ENCODE data around the gene RSBN1L. TPM values are rescaled to one million over a fixed set of nuclear protein-coding genes. Genes with fewer than 3 reads are reported as not detected.
A peak's percentile ranks its signal among the peaks of the same experiment; 100 is the strongest.

Gene RSBN1L
- total RNA-seq, 5 donors from 2014 or later (not counting 1 experiment from before 2014, with no cell fraction given) = 27.1 to 35.9 (median 32.4) TPM

- Histone ChIP-seq H3K36me3 (ENCODE audit: control insufficient read depth in 2 of 2, extremely low read depth in 1 of 2, insufficient read depth in 1 of 2, low read length in 1 of 2) (no peaks in the 10 kb centered on the region), H3K4me1 (ENCODE audit: control insufficient read depth in 1 of 2, extremely low read depth in 1 of 2, insufficient read depth in 2 of 2, low read length in 2 of 2) (peaks cover 37 to 49% of the 10 kb centered on the region in 2 experiments), H3K27me3 (replicated peaks in 1 of 2; ENCODE audit: control insufficient read depth in 2 of 2, extremely low read depth in 1 of 2, insufficient read depth in 2 of 2, low read length in 1 of 2) (no peaks in the 10 kb centered on the region), H3K9me3 (no peaks in the 10 kb centered on the region), H3K27ac (ENCODE audit: low read length) (no peak overlapping the region), H3K4me3 (ENCODE audit: control insufficient read depth in 1 of 2, extremely low read depth in 1 of 2, low read length in 1 of 2) (no peak overlapping the region)
- Mint-ChIP-seq H3K9me3 (no peaks in the 10 kb centered on the region), H3K27ac (peak overlapping the region; percentile 92), H3K36me3 (no peaks in the 10 kb centered on the region), H3K4me1 (peaks cover 81 to 83% (median 81%) of the 10 kb centered on the region in 3 donors), H3K4me3 (peak overlapping the region; percentile 94 to 99 (median 98)), H3K27me3 (no peaks in the 10 kb centered on the region)
- no CpG with 5 or more reads among the region's 2 CpGs for WGBS (ENCODE audit: insufficient coverage)
- ATAC-seq (replicated peaks in 1 of 4) = no peak
- POLR2A ChIA-PET = no interaction called here
- DNase-seq = no peak
- CTCF ChIA-PET = no interaction called here
Measured at GRCh38 chr7:77800730-77801129, 104.5 kb downstream of the RSBN1L start.

- H3K27ac Mint-ChIP-seq = peak overlapping the region; percentile 84
- Histone ChIP-seq H3K27me3 (replicated peaks in 1 of 2; ENCODE audit: control insufficient read depth in 2 of 2, extremely low read depth in 1 of 2, insufficient read depth in 2 of 2, low read length in 1 of 2) (no peaks in the 10 kb centered on the region), H3K9me3 (peaks cover 6% of the 10 kb centered on the region), H3K36me3 (ENCODE audit: control insufficient read depth in 2 of 2, extremely low read depth in 1 of 2, insufficient read depth in 1 of 2, low read length in 1 of 2) (no peaks in the 10 kb centered on the region), H3K4me1 (ENCODE audit: control insufficient read depth in 1 of 2, extremely low read depth in 1 of 2, insufficient read depth in 2 of 2, low read length in 2 of 2) (peaks cover 32% of the 10 kb centered on the region in 2 experiments), H3K27ac (ENCODE audit: low read length) (peak overlapping the region; percentile 60), H3K4me3 (ENCODE audit: control insufficient read depth in 1 of 2, extremely low read depth in 1 of 2, low read length in 1 of 2) (no peak overlapping the region)
- no CpG with 5 or more reads among the region's 2 CpGs for WGBS (ENCODE audit: insufficient coverage)
- H3K36me3 Mint-ChIP-seq = peaks cover 10% of the 10 kb centered on the region
- H3K4me1 Mint-ChIP-seq = peaks cover 65 to 82% (median 66%) of the 10 kb centered on the region in 3 donors
- ChIA-PET POLR2A (interaction anchor here (0.6 kb wide), 3 partner anchors 9 to 119 kb away, joined by 3 to 5 read pairs (median 4); no protein-coding TSS in a partner anchor), CTCF (interaction anchor here (0.6 kb wide), 3 partner anchors 11 to 1599 kb away, joined by 3 read pairs; no protein-coding TSS in a partner anchor)
- H3K27me3 Mint-ChIP-seq = no peaks in the 10 kb centered on the region
- peak in 1 of 35 experiments; percentile 35 for DNase-seq
- H3K9me3 Mint-ChIP-seq = peaks cover 4 to 17% (median 7%) of the 10 kb centered on the region in 3 donors
- H3K4me3 Mint-ChIP-seq = peak overlapping the region; percentile 5 to 58 (median 31)
- no peak for ATAC-seq (replicated peaks in 1 of 4)
Measured at GRCh38 chr7:77802557-77803405, 106.5 kb downstream of the RSBN1L start.

DNA sequence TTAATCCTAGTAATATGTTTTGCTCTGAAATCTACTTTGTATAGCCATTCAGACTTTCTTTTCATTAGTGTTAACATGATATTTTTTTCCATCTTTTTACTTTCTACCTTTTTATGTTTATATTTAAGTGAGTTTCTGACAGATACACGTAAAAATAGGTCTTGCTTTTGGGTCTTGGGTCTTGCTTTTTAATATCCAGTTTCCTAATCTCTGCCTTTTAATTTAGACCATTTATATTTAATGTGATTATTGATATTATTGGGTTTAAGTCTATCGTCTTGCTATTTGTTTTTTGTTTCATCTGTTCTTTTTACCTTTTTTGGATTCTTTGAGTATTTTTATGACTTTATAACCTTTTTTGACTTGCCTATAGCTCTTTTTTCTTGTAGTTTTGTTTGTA, 110.2 kb downstream of the RSBN1L start:
- Mint-ChIP-seq H3K27ac (peak overlapping the region in 1 of 2 donors; percentile 22), H3K4me3 (no peak overlapping the region), H3K36me3 (peaks cover 25% of the 10 kb centered on the region), H3K9me3 (peaks cover 9 to 30% (median 13%) of the 10 kb centered on the region in 3 donors), H3K4me1 (peaks cover 49 to 72% (median 53%) of the 10 kb centered on the region in 3 donors), H3K27me3 (no peaks in the 10 kb centered on the region)
- Histone ChIP-seq H3K27me3 (replicated peaks in 1 of 2; ENCODE audit: control insufficient read depth in 2 of 2, extremely low read depth in 1 of 2, insufficient read depth in 2 of 2, low read length in 1 of 2) (no peaks in the 10 kb centered on the region), H3K4me3 (ENCODE audit: control insufficient read depth in 1 of 2, extremely low read depth in 1 of 2, low read length in 1 of 2) (no peak overlapping the region), H3K9me3 (peaks cover 6% of the 10 kb centered on the region), H3K36me3 (ENCODE audit: control insufficient read depth in 2 of 2, extremely low read depth in 1 of 2, insufficient read depth in 1 of 2, low read length in 1 of 2) (no peaks in the 10 kb centered on the region), H3K27ac (ENCODE audit: low read length) (no peak overlapping the region), H3K4me1 (ENCODE audit: control insufficient read depth in 1 of 2, extremely low read depth in 1 of 2, insufficient read depth in 2 of 2, low read length in 2 of 2) (peaks cover 21 to 26% of the 10 kb centered on the region in 2 experiments)
- ATAC-seq (replicated peaks in 1 of 4) (no peak), DNase-seq (no peak)
- WGBS (ENCODE audit: insufficient coverage) = no CpG with 5 or more reads among the region's 2 CpGs
- ChIA-PET POLR2A (no interaction called here), CTCF (no interaction called here)

- ChIA-PET CTCF (interaction anchor here in 1 of 2 donors (0.6 kb wide), 1 partner anchor 1372 kb away, joined by 5 read pairs; no protein-coding TSS in a partner anchor), POLR2A (no interaction called here)
- DNase-seq (no peak), ATAC-seq (replicated peaks in 1 of 4) (no peak)
- Histone ChIP-seq H3K36me3 (ENCODE audit: control insufficient read depth in 2 of 2, extremely low read depth in 1 of 2, insufficient read depth in 1 of 2, low read length in 1 of 2) (no peaks in the 10 kb centered on the region), H3K27me3 (replicated peaks in 1 of 2; ENCODE audit: control insufficient read depth in 2 of 2, extremely low read depth in 1 of 2, insufficient read depth in 2 of 2, low read length in 1 of 2) (no peaks in the 10 kb centered on the region), H3K4me3 (ENCODE audit: control insufficient read depth in 1 of 2, extremely low read depth in 1 of 2, low read length in 1 of 2) (no peak overlapping the region), H3K27ac (ENCODE audit: low read length) (no peak overlapping the region), H3K9me3 (peaks cover 6% of the 10 kb centered on the region), H3K4me1 (ENCODE audit: control insufficient read depth in 1 of 2, extremely low read depth in 1 of 2, insufficient read depth in 2 of 2, low read length in 2 of 2) (peaks cover 11 to 12% of the 10 kb centered on the region in 2 experiments)
- peaks cover 25% of the 10 kb centered on the region for H3K36me3 Mint-ChIP-seq
- no peak overlapping the region for H3K4me3 Mint-ChIP-seq
- peaks cover 49 to 71% (median 50%) of the 10 kb centered on the region in 3 donors for H3K4me1 Mint-ChIP-seq
- no peaks in the 10 kb centered on the region for H3K27me3 Mint-ChIP-seq
- no CpG with 5 or more reads among the region's 1 CpG for WGBS (ENCODE audit: insufficient coverage)
- H3K9me3 Mint-ChIP-seq = peaks cover 9 to 30% (median 13%) of the 10 kb centered on the region in 3 donors
- H3K27ac Mint-ChIP-seq = peak overlapping the region; percentile 18 to 68
Measured at GRCh38 chr7:77808517-77808916, 112.3 kb downstream of the RSBN1L start.

DNA sequence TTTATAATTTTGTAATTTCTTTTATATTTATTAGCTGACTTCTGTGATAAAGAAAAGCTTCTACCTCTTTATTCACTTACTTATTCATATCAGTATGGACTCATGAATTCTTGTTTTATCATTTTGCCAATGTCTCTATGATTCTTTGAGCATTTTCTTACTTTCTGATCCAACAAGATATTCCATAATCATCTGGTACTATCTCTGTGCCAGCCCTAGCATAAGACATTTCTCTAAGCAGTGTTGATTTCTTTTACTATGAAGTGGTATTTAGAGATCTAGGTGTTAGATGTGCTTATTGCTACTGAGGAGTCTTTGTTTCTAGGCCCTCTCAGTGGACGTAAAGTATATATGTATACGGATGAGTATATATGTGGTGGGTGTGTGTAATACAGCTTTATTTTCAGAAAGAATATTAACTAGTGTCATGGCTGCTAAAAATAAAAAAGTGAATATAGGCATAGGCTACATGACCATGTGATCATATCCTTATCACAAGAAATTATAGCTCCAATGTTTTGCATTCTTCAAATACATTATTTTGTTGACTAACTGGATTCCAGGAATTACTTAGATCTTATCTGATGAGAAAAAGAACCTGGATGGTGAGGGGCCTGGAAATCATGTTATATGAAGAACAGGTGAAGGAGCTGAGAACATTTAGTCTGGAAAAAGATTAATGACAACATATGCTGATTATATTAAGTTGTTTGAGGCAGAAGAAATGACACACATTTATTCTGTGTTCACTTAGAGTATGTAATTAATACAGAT, 115.4 kb downstream of the RSBN1L start:
- Histone ChIP-seq H3K36me3 (ENCODE audit: control insufficient read depth in 2 of 2, extremely low read depth in 1 of 2, insufficient read depth in 1 of 2, low read length in 1 of 2) (peaks cover 0 to 2% of the 10 kb centered on the region in 2 donors), H3K4me1 (ENCODE audit: control insufficient read depth in 1 of 2, extremely low read depth in 1 of 2, insufficient read depth in 2 of 2, low read length in 2 of 2) (peaks cover 0 to 2% of the 10 kb centered on the region in 2 experiments), H3K9me3 (peaks cover 2% of the 10 kb centered on the region), H3K27me3 (replicated peaks in 1 of 2; ENCODE audit: control insufficient read depth in 2 of 2, extremely low read depth in 1 of 2, insufficient read depth in 2 of 2, low read length in 1 of 2) (no peaks in the 10 kb centered on the region), H3K4me3 (ENCODE audit: control insufficient read depth in 1 of 2, extremely low read depth in 1 of 2, low read length in 1 of 2) (no peak overlapping the region), H3K27ac (ENCODE audit: low read length) (no peak overlapping the region)
- ChIA-PET CTCF (interaction anchor here in 1 of 2 donors (0.5 kb wide), 2 partner anchors 152 to 288 kb away, joined by 6 to 8 read pairs; no protein-coding TSS in a partner anchor), POLR2A (no interaction called here)
- peaks cover 7 to 24% (median 11%) of the 10 kb centered on the region in 3 donors for H3K9me3 Mint-ChIP-seq
- peaks cover 35% of the 10 kb centered on the region for H3K36me3 Mint-ChIP-seq
- H3K27me3 Mint-ChIP-seq = no peaks in the 10 kb centered on the region
- H3K4me3 Mint-ChIP-seq = no peak overlapping the region
- H3K4me1 Mint-ChIP-seq = peaks cover 35 to 59% (median 44%) of the 10 kb centered on the region in 3 donors
- ATAC-seq (replicated peaks in 1 of 4) = no peak
- peak overlapping the region in 1 of 2 donors; percentile 36 for H3K27ac Mint-ChIP-seq
- no CpG with 5 or more reads among the region's 2 CpGs for WGBS (ENCODE audit: insufficient coverage)
- DNase-seq = no peak

GRCh38 chr7:77812290-77812685, 116.0 kb downstream of the RSBN1L start:
- Mint-ChIP-seq H3K36me3 (peaks cover 36% of the 10 kb centered on the region), H3K4me3 (peak overlapping the region in 1 of 3 donors; percentile 15), H3K27me3 (no peaks in the 10 kb centered on the region), H3K9me3 (peaks cover 8 to 22% (median 13%) of the 10 kb centered on the region in 3 donors), H3K4me1 (peaks cover 41 to 62% (median 44%) of the 10 kb centered on the region in 3 donors), H3K27ac (no peak overlapping the region)
- no peak overlapping the region for H3K27ac ChIP-seq (ENCODE audit: low read length)
- no peaks in the 10 kb centered on the region for H3K9me3 ChIP-seq
- ATAC-seq (replicated peaks in 1 of 4) (no peak), DNase-seq (no peak)
- H3K36me3 ChIP-seq (ENCODE audit: control insufficient read depth in 2 of 2, extremely low read depth in 1 of 2, insufficient read depth in 1 of 2, low read length in 1 of 2) = peaks cover 0 to 8% of the 10 kb centered on the region in 2 donors
- WGBS (ENCODE audit: insufficient coverage) = no CpG with 5 or more reads among the region's 1 CpG
- H3K4me3 ChIP-seq (ENCODE audit: control insufficient read depth in 1 of 2, extremely low read depth in 1 of 2, low read length in 1 of 2) = no peak overlapping the region
- ChIA-PET CTCF (no interaction called here), POLR2A (interaction anchor here in 1 of 2 donors (0.5 kb wide), 1 partner anchor 8 kb away, joined by 5 read pairs; no protein-coding TSS in a partner anchor)
- peaks cover 0 to 2% of the 10 kb centered on the region in 2 experiments for H3K4me1 ChIP-seq (ENCODE audit: control insufficient read depth in 1 of 2, extremely low read depth in 1 of 2, insufficient read depth in 2 of 2, low read length in 2 of 2)
- H3K27me3 ChIP-seq (replicated peaks in 1 of 2; ENCODE audit: control insufficient read depth in 2 of 2, extremely low read depth in 1 of 2, insufficient read depth in 2 of 2, low read length in 1 of 2) = no peaks in the 10 kb centered on the region

Data from T-cell (primary cell).